HG03064 (cell line): ENCODE results near the gene FCRL6.
A peak's percentile ranks its signal among the peaks of the same experiment; 100 is the strongest.

Experiments used
- ATAC-seq: cut with Tn5 transposase; IDR thresholded peaks from one replicate; pipeline ENCODE4 v1.9.1; 2021; ENCODE audit warnings: low read depth; ENCODE audit not compliant: unreplicated experiment

FCRL6 gene

DNA sequence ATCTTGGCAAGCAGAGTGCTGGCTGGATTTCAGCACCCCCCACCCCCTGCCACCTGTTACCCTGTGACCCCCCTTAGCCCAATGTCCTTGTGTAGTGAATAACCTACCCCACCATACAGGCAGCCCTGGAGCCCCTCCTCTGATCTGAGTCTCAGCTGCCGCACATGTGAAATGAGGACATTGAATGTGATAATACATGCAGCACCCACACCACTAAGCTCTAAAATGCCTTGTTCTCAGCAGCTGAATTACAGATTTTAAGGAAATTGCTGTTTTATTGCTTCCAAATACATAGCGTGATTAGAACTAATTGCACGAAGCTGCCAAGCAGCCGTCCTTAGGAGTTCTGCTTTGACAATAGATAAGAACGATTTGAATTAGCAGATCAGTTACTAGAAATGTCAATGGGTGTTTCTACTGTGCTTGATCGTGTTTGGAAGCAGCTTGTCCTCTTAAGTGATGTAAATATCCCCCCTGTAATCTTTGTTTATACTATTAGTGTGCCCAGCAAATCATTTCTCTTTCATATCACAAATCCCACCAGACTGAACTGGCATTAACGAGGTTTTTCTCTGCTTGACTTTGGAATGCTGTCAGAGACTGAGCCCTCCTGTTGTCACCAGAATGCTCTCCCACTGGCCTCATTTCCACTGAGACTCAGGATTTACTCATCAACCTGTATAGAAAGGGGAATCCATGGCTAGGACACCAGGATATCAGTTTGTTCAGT, 29.4 kb downstream of the FCRL6 start:
- ATAC-seq: no peak

- no peak for ATAC-seq
Measured at GRCh38 chr1:159832309-159832708, 30.1 kb downstream of the FCRL6 start.

DNA sequence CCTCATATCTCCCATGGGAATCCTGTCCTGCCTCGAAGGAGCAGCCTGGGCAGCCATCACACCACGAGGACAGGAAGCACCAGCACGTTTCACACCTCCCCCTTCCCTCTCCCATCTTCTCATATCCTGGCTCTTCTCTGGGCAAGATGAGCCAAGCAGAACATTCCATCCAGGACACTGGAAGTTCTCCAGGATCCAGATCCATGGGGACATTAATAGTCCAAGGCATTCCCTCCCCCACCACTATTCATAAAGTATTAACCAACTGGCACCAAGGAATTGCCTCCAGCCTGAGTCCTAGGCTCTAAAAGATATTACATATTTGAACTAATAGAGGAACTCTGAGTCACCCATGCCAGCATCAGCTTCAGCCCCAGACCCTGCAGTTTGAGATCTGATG, 33.2 kb downstream of the FCRL6 start:
- ATAC-seq: no peak

DNA sequence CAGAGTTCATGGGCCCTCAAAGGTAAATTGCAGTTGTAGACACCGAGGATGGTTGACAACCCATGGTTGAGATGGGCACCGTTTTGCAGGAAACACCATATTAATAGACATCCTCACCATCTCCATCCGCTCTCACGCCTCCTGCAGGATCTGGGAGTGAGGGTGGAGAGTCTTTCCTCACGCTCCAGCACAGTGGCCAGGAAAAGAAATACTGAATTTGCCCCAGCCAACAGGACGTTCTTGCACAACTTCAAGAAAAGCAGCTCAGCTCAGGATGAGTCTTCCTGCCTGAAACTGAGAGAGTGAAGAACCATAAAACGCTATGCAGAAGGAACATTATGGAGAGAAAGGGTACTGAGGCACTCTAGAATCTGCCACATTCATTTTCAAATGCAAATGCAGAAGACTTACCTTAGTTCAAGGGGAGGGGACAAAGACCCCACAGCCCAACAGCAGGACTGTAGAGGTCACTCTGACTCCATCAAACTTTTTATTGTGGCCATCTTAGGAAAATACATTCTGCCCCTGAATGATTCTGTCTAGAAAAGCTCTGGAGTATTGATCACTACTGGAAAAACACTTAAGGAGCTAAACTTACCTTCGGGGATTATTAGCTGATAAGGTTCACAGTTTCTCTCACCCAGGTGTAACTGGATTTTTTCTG, 33.8 kb downstream of the FCRL6 start:
- ATAC-seq: no peak

GRCh38 chr1:159838715-159839114, 36.6 kb downstream of the FCRL6 start:
- ATAC-seq: peak; percentile 57

GRCh38 chr1:159839116-159839849, 37.1 kb downstream of the FCRL6 start:
- peak; percentile 85 for ATAC-seq

- no peak for ATAC-seq
Measured at GRCh38 chr1:159841749-159842148, 39.6 kb downstream of the FCRL6 start.

- no peak for ATAC-seq
Measured at GRCh38 chr1:159843459-159843858, 41.3 kb downstream of the FCRL6 start.

DNA sequence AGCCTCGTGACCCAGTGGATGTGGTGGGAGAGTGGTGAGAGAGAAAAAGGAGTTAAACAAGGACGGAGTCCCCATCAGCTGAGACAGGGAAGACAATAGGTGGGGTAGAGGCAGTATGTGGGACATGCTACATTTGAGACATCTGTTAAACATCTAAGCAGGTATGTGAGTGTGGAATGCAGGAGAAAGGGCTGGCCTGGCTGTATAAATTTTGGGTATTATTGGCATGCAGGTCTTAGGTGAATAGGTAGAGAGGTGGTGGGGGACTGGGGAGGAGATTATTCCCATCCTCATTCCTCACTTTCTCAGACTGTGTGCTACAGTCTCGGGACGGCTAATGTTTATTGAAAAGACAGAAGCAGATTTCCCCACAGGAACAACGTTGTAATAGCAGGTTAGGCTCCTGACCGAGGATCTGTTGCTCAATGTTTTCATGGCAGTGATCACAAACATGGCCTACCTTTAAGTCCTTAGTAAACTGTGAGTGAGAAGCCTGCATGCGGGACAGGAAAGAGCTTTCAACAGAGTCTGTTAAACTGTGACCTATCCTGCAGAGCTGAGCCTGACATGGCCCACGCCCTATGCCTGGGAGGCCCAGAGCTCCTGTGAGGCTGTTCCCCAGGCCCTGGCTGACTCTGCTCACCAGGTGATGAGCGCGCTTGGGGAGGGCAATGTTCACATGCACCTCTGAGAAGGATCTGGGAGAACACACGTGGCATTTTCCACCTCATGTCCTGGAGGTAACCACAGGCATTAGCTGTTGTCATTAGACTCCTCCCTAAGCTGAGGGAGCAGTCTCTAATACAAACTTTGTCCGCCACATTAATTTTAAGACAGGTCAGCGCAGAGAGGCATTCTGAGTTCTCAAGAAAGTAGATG, 43.8 kb downstream of the FCRL6 start:
- no peak for ATAC-seq

GRCh38 chr1:159847231-159847630, 45.1 kb downstream of the FCRL6 start:
- no peak for ATAC-seq

- no peak for ATAC-seq
Measured at GRCh38 chr1:159848326-159848725, 46.2 kb downstream of the FCRL6 start.

GRCh38 chr1:159849626-159850366, 47.6 kb downstream of the FCRL6 start:
- no peak for ATAC-seq

- ATAC-seq: no peak
Measured at GRCh38 chr1:159851407-159851806, 49.2 kb downstream of the FCRL6 start.

DNA sequence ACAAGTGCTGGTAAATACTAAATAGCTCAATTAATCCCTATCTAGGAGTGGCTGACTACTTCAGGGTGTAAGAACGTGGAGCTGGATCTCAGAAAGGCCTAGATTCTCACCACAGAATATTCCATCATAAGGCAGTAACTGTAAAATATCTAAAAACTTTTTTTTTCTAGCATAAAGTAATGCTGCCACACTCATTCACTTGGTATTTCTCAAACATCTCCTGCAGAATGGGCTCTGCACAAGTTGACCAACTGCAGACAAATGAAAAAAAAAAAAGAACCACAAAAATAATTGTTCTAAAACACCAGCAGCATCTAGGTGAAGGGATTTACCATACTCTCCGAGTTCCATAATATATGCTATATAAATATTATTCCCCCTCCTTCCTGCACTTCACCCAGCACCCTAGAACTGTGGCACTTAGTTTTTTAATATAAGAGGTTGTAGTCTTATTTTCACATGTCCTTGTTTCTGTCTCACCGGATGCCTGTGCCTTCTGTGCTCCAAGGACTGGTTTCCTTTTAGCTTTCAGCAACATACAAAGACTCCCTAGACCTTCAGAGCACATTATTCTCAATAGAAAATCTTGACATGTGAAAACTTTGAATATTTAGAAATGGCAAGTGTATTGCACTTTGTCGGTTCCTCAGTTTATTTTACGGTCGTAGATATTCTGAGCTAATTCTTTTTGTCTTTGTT, 51.4 kb downstream of the FCRL6 start:
- ATAC-seq: no peak

DNA sequence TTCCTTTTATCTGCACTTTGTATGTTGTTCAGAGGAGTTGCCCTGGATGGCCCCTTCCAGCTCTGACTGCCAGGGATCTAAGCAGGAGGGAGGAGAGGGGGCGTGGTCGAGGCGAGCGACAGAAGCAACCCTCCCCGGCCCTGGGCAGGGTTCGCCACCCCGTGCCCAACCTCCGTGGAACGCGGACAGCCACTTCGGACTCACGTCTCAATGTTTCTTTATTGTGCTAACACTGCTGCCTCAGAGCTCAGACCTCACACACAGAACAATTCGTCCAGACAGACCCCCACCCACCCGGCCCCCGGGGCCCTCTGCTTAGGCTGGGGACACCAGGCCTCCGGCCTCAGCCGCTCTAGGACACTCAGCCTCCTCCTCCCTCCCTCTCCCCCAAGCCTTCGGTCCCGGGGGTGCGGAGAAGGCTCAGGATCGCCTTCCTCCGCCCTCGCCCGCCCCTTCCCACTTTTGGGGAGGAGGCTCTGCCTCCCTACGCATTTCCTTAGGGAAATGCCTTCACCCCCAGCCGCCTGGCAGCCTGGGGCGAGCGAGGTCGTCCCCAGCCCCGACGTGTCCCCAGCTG, 52.0 kb downstream of the FCRL6 start:
- no peak for ATAC-seq

GRCh38 chr1:159854693-159855192, 52.6 kb downstream of the FCRL6 start:
- peak; percentile 89 for ATAC-seq

DNA sequence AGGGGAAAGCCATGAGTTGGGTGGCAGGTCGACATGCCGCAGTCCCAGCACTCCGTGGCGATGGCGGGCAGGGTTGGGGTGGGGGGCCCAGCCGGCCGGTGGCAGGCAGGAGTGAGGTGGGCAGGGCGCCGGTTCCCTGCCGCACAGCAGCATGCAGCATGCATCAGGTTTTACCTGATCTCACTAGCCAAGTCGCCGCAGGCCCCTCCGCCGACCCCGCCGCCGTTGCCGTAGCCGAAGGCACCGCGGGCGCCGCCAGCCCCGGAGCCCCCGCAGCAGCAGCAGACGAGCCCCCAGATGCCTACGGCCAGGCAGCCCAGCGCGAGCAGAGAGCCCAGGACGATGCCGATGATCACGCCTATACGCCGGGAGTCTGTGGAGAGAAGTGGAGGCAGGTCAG, 53.5 kb downstream of the FCRL6 start:
- no peak for ATAC-seq

DNA sequence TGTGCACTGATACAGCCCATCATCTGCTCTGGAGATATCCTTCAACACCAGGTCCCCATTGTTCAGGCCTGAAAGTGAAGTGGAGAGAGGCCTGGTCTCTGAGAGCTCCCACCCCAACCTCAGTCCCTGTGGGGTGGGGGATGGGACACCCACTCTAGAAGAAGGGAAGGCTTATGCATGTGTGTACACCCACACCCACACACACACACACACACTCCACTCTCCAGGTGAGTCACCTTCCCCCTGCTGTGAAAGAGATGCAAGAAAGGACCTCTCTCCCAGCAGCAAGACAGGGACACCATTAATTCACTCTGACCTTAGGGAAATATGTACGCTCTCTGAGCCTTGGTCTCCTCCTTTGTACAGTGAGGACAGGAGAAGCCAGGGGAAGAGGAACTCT, 54.4 kb downstream of the FCRL6 start:
- ATAC-seq: no peak

DNA sequence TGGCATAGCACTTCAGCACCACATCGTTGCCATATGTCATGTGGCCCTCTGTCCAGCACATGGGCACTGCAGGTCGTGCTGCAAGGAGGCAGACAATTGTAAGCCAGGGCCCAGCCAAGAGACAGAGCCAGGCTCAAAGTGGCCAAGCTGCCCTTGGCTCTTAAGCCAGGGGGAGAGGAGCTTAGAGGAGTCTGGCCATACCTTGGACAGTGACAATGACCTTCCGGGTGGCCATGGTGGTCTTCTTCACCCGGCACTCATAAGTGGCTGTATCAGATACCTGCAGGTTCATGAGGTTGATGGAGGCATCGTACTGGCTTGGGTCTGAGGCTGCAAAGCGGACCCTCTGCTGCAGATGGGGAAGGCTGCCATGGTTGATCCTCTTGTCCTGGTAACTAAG, 55.7 kb downstream of the FCRL6 start:
- no peak for ATAC-seq
